Gastrocnemius medialis (tissue), 4 donors: ENCODE data around the gene SGCD. TPM values are rescaled to one million over a fixed set of nuclear protein-coding genes. Genes with fewer than 3 reads are reported as not detected.

Experiments
- ATAC-seq, 2 donors: fragments of 150-250 bp; one replicate each; pipeline ENCODE4 v1.9.1; 2016
- DNase-seq, 2 donors: peaks; one replicate each; pipeline ENCODE4 v3.0.0-alpha.2; 2019
- H3K27ac ChIP-seq, 4 donors: fragments of 200-600 bp; sonication (generic); 1 replicate in 1 of 4; 2 replicates in 3 of 4; pipeline ENCODE4 v1.5.1; 2016 to 2018; ENCODE audit warnings: mild to moderate bottlenecking in 2 of 4, moderate library complexity in 1 of 4
- H3K27me3 ChIP-seq, 3 donors: fragments of 200-600 bp; sonication (generic) in 2 of 3; 1 replicate in 1 of 3; 2 replicates in 2 of 3; pipeline versions ENCODE4 v1.5.1 to v1.6.0; 2016 to 2019; ENCODE audit warnings: mild to moderate bottlenecking in 1 of 3, moderate library complexity in 1 of 3
- H3K36me3 ChIP-seq, 2 donors: fragments of 200-600 bp; sonication (generic) in 1 of 2; one replicate each; pipeline ENCODE4 v1.5.1; 2017 to 2018
- H3K4me1 ChIP-seq, 2 donors: fragments of 200-600 bp; sonication (generic) in 1 of 2; one replicate each; pipeline ENCODE4 v1.5.1; 2016 to 2017; ENCODE audit warnings: mild to moderate bottlenecking in 2 of 2
- H3K4me3 ChIP-seq, 4 donors: fragments of 200-600 bp; sonication (generic) in 3 of 4; 1 replicate in 1 of 4; 2 replicates in 3 of 4; pipeline ENCODE4 v1.5.1; 2016 to 2019; ENCODE audit warnings: mild to moderate bottlenecking in 2 of 4
- H3K9me3 ChIP-seq, 3 donors: fragments of 200-600 bp; sonication (generic) in 2 of 3; 1 replicate in 1 of 3; 2 replicates in 2 of 3; pipeline ENCODE4 v1.5.1; 2016 to 2019
- POLR2A ChIP-seq, 2 donors: fragments of 450-650 bp; IDR thresholded peaks; one replicate each; pipeline ENCODE4 v1.6.1; 2017; ENCODE audit warnings: antibody characterized with exemption in 2 of 2, mild to moderate bottlenecking in 2 of 2, moderate library complexity in 2 of 2
- in situ Hi-C, 4 donors: fragments of 200-750 bp; cut with MboI; loops; one replicate each; pipeline versions ENCODE4 v1.15.0 to v1.8.0; 2017; ENCODE audit warnings: low sequenced_read_pairs in 4 of 4
- intact Hi-C: fragments of 100-400 bp; cut with DNase I; formaldehyde crosslinking; loops from one replicate; pipeline ENCODE4 v1.15.1; 2023; ENCODE audit warnings: low total_unique reads
- total RNA-seq, 4 donors: library from RNA; depleted of rRNA; stranded (reverse); fragments of >200 nt; gene quantifications; one replicate each; pipeline versions ENCODE4 v1.1.0 to v1.2.3, GENCODE V29; 2016
- TF ChIP-seq, protein P1 (sequence below), 5 experiments: fragments of 450-650 bp in 3 of 5; fragments of 200-600 bp in 2 of 5; sonication (generic) in 2 of 5; IDR thresholded peaks in 4 of 5; conservative IDR thresholded peaks in 1 of 5; 1 replicate in 4 of 5; 2 replicates in 1 of 5; pipeline ENCODE4 v1.5.1; 2016 to 2019; ENCODE audit warnings: antibody characterized with exemption in 5 of 5, mild to moderate bottlenecking in 3 of 5, moderate library complexity in 3 of 5

The SGCD gene
- total RNA-seq, 4 donors from 2014 or later: 8.2 to 53.5 (median 35.8) TPM

- Histone ChIP-seq H3K27me3 (no peaks in the 10 kb centered on the region), H3K36me3 (no peaks in the 10 kb centered on the region), H3K9me3 (no peaks in the 10 kb centered on the region), H3K4me1 (peaks cover 31 to 41% of the 10 kb centered on the region in 2 donors), H3K27ac (peak overlapping the region in 2 of 4 donors; percentile 10 to 23), H3K4me3 (no peak overlapping the region)
- TF ChIP-seq, protein P1, sequence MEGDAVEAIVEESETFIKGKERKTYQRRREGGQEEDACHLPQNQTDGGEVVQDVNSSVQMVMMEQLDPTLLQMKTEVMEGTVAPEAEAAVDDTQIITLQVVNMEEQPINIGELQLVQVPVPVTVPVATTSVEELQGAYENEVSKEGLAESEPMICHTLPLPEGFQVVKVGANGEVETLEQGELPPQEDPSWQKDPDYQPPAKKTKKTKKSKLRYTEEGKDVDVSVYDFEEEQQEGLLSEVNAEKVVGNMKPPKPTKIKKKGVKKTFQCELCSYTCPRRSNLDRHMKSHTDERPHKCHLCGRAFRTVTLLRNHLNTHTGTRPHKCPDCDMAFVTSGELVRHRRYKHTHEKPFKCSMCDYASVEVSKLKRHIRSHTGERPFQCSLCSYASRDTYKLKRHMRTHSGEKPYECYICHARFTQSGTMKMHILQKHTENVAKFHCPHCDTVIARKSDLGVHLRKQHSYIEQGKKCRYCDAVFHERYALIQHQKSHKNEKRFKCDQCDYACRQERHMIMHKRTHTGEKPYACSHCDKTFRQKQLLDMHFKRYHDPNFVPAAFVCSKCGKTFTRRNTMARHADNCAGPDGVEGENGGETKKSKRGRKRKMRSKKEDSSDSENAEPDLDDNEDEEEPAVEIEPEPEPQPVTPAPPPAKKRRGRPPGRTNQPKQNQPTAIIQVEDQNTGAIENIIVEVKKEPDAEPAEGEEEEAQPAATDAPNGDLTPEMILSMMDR (IDR thresholded peaks at IDR 0.05 in 4 of 5, conservative IDR thresholded peaks at IDR 0.05 in 1 of 5): no peak
- no peak for TF ChIP-seq POLR2A (IDR thresholded peaks at IDR 0.05)
- ATAC-seq (no peak), DNase-seq (no peak)
- in situ Hi-C loops: no loop called here
- intact Hi-C loops: no loop called here
Measured at GRCh38 chr5:156387391-156387790, 60.4 kb downstream of the SGCD start.

DNA sequence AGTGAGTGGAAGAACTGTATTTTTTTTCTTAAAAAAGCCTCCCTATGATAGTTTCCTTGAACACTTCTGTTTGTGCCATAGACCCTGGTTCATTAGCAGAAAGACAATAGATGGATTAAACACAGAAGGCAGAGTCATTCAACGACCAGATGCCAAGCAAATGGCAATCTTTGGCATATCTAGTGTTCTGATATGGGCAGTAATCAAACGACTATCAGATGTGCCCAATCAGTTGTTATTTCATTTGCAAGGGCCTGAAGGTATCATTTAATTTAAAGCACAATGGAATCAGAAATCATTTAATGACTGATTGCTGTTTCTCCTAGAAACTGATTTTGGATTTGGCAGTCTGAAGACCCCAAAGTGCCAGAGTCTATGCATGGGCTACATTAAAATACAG lies 61.3 kb downstream of the SGCD start:
- Histone ChIP-seq H3K36me3 (no peaks in the 10 kb centered on the region), H3K4me3 (no peak overlapping the region), H3K27me3 (no peaks in the 10 kb centered on the region), H3K27ac (peak overlapping the region in 2 of 4 donors; percentile 21 to 23), H3K9me3 (no peaks in the 10 kb centered on the region), H3K4me1 (peaks cover 25 to 36% of the 10 kb centered on the region in 2 donors)
- TF ChIP-seq POLR2A (IDR thresholded peaks at IDR 0.05): no peak
- TF ChIP-seq, protein P1 (IDR thresholded peaks at IDR 0.05 in 4 of 5, conservative IDR thresholded peaks at IDR 0.05 in 1 of 5): no peak
- intact Hi-C loops: no loop called here
- DNase-seq (no peak), ATAC-seq (no peak)
- in situ Hi-C loops: no loop called here

- in situ Hi-C loops: no loop called here
- Histone ChIP-seq H3K36me3 (no peaks in the 10 kb centered on the region), H3K27ac (no peak overlapping the region), H3K27me3 (no peaks in the 10 kb centered on the region), H3K4me1 (peaks cover 32 to 43% of the 10 kb centered on the region in 2 donors), H3K9me3 (no peaks in the 10 kb centered on the region), H3K4me3 (no peak overlapping the region)
- DNase-seq (no peak), ATAC-seq (peak; percentile 43 to 57)
- intact Hi-C loops: no loop called here
- TF ChIP-seq POLR2A (IDR thresholded peaks at IDR 0.05): no peak
- TF ChIP-seq, protein P1 (IDR thresholded peaks at IDR 0.05 in 4 of 5, conservative IDR thresholded peaks at IDR 0.05 in 1 of 5): no peak
Measured at GRCh38 chr5:156391139-156391538, 64.2 kb downstream of the SGCD start.

DNA sequence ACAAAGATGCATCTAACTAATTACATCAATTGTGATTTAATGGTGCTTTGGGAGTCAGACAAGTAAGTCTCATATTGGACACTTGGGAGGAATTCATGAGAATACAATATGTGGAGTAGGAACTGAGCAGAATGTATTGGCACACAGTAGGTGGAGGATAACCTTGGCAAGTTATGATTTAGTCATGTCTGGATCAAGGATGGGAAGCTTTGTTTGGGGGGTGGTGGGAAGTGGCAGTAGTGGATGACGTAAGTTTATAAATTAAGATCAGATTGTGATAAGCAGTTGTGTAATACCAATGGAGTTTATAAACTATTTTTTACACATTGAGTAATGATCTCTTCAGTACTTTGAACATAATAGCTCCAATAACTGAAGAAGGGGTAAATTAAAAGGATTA lies 67.0 kb downstream of the SGCD start:
- Histone ChIP-seq H3K27ac (peak overlapping the region; percentile 23 to 47 (median 41)), H3K9me3 (no peaks in the 10 kb centered on the region), H3K4me3 (no peak overlapping the region), H3K4me1 (peaks cover 15 to 42% of the 10 kb centered on the region in 2 donors), H3K36me3 (no peaks in the 10 kb centered on the region), H3K27me3 (no peaks in the 10 kb centered on the region)
- no peak for ATAC-seq
- TF ChIP-seq, protein P1 (IDR thresholded peaks at IDR 0.05 in 4 of 5, conservative IDR thresholded peaks at IDR 0.05 in 1 of 5): no peak
- TF ChIP-seq POLR2A (IDR thresholded peaks at IDR 0.05): no peak
- intact Hi-C loops: no loop called here
- no peak for DNase-seq
- in situ Hi-C loops: no loop called here
